Measurements from ENCODE around the gene WIPF1. TPM values are rescaled to one million over a fixed set of nuclear protein-coding genes. Genes with fewer than 3 reads are reported as not detected.
"Not testable (repeated sequence)": the region's sequence is repeated elsewhere in the genome, so short reads cannot be mapped to it uniquely, and the experiment has no call there.

The WIPF1 gene
- total and polyA plus RNA-seq, 3 experiments from 2014 or later: 200 to 326 (median 317) TPM

GRCh38 chr2:174553811-174554493 is 43.7 kb downstream of the WIPF1 start:
- peak overlapping the region; percentile 5 to 97 (median 90) for H3K27ac Mint-ChIP-seq
- DNase-seq: peak in 4 of 5 donors; percentile 18 to 58 (median 29)
- H3K27me3 Mint-ChIP-seq: no peaks in the 10 kb centered on the region
- H3K36me3 ChIP-seq (ENCODE audit: insufficient read depth, low read length): peaks cover 5% of the 10 kb centered on the region
- peaks cover 45 to 62% (median 60%) of the 10 kb centered on the region in 3 donors for H3K4me1 Mint-ChIP-seq
- ChIA-PET CTCF (interaction anchor here (1.5 to 2.7 kb wide), 4 partner anchors 10 to 133 kb away, joined by 4 to 20 read pairs (median 6); no protein-coding TSS in a partner anchor), POLR2A (interaction anchor here (1.2 to 1.7 kb wide), 5 partner anchors 12 to 91 kb away, joined by 3 to 7 read pairs (median 5); partner anchors contain the start of gene GPR155)
- H3K36me3 Mint-ChIP-seq: peaks cover 0 to 37% (median 1%) of the 10 kb centered on the region in 3 donors
- H3K4me3 Mint-ChIP-seq: peak overlapping the region; percentile 1 to 78 (median 75)
- H3K27me3 ChIP-seq (ENCODE audit: insufficient read depth, low read length, poor library complexity, severe bottlenecking): no peaks in the 10 kb centered on the region
- peak overlapping the region; percentile 16 for H3K27ac ChIP-seq (ENCODE audit: low read depth, low read length)
- peaks cover 28% of the 10 kb centered on the region for H3K4me1 ChIP-seq (ENCODE audit: insufficient read depth, low read length)
- no peak overlapping the region for H3K4me3 ChIP-seq (ENCODE audit: low read length)
- peaks cover 0 to 2% (median 0%) of the 10 kb centered on the region in 5 donors for H3K9me3 Mint-ChIP-seq
- no peaks in the 10 kb centered on the region for H3K9me3 ChIP-seq (ENCODE audit: low read length)

- H3K4me3 ChIP-seq (ENCODE audit: low read length): no peak overlapping the region
- Mint-ChIP-seq H3K4me1 (peaks cover 45 to 62% (median 60%) of the 10 kb centered on the region in 3 donors), H3K27ac (peak overlapping the region; percentile 20 to 93 (median 84)), H3K4me3 (peak overlapping the region in 5 of 7 donors; percentile 15 to 44 (median 34)), H3K36me3 (peaks cover 0 to 28% (median 1%) of the 10 kb centered on the region in 3 donors), H3K27me3 (no peaks in the 10 kb centered on the region), H3K9me3 (peaks cover 0 to 2% (median 0%) of the 10 kb centered on the region in 5 donors)
- no peak overlapping the region for H3K27ac ChIP-seq (ENCODE audit: low read depth, low read length)
- no peak for DNase-seq
- ChIA-PET CTCF (interaction anchor here (1.3 kb wide), 1 partner anchor 90 kb away, joined by 3 read pairs; no protein-coding TSS in a partner anchor), POLR2A (interaction anchor here (0.6 to 1.8 kb wide), 2 partner anchors 60 to 140 kb away, joined by 4 to 6 read pairs; no protein-coding TSS in a partner anchor)
- H3K4me1 ChIP-seq (ENCODE audit: insufficient read depth, low read length): peaks cover 28% of the 10 kb centered on the region
- H3K27me3 ChIP-seq (ENCODE audit: insufficient read depth, low read length, poor library complexity, severe bottlenecking): no peaks in the 10 kb centered on the region
- H3K36me3 ChIP-seq (ENCODE audit: insufficient read depth, low read length): no peaks in the 10 kb centered on the region
- no peaks in the 10 kb centered on the region for H3K9me3 ChIP-seq (ENCODE audit: low read length)
Observed at GRCh38 chr2:174552880-174553279, 44.7 kb downstream of the WIPF1 start.

GRCh38 chr2:174551697-174552096 is 45.9 kb downstream of the WIPF1 start:
- Mint-ChIP-seq H3K27me3 (no peaks in the 10 kb centered on the region), H3K4me1 (peaks cover 47 to 64% (median 55%) of the 10 kb centered on the region in 3 donors), H3K9me3 (peaks cover 0 to 2% (median 0%) of the 10 kb centered on the region in 5 donors), H3K36me3 (peaks cover 0 to 26% (median 4%) of the 10 kb centered on the region in 3 donors), H3K4me3 (peak overlapping the region in 1 of 7 donors; percentile 22), H3K27ac (peak overlapping the region; percentile 15 to 93 (median 81))
- Histone ChIP-seq H3K27ac (ENCODE audit: low read depth, low read length) (no peak overlapping the region), H3K27me3 (ENCODE audit: insufficient read depth, low read length, poor library complexity, severe bottlenecking) (no peaks in the 10 kb centered on the region), H3K4me1 (ENCODE audit: insufficient read depth, low read length) (peaks cover 28% of the 10 kb centered on the region), H3K4me3 (ENCODE audit: low read length) (no peak overlapping the region), H3K36me3 (ENCODE audit: insufficient read depth, low read length) (no peaks in the 10 kb centered on the region), H3K9me3 (ENCODE audit: low read length) (no peaks in the 10 kb centered on the region)
- POLR2A ChIA-PET: interaction anchor here (0.5 to 1.8 kb wide), 2 partner anchors 59 to 78 kb away, joined by 3 to 6 read pairs; no protein-coding TSS in a partner anchor
- CTCF ChIA-PET: interaction anchor here (1.3 kb wide), 1 partner anchor 89 kb away, joined by 3 read pairs; no protein-coding TSS in a partner anchor
- no peak for DNase-seq

GRCh38 chr2:174548646-174549045 is 49.0 kb downstream of the WIPF1 start:
- not testable (repeated sequence) for H3K9me3 ChIP-seq (ENCODE audit: low read length); H3K27ac Mint-ChIP-seq; H3K36me3 ChIP-seq (ENCODE audit: insufficient read depth, low read length); H3K27me3 Mint-ChIP-seq; H3K9me3 Mint-ChIP-seq; H3K4me3 Mint-ChIP-seq; H3K27me3 ChIP-seq (ENCODE audit: insufficient read depth, low read length, poor library complexity, severe bottlenecking); DNase-seq; H3K4me3 ChIP-seq (ENCODE audit: low read length); H3K27ac ChIP-seq (ENCODE audit: low read depth, low read length)
- peaks cover 15% of the 10 kb centered on the region for H3K4me1 ChIP-seq (ENCODE audit: insufficient read depth, low read length)
- POLR2A ChIA-PET: interaction anchor here (0.7 kb wide), 1 partner anchor 12 kb away, joined by 3 read pairs; no protein-coding TSS in a partner anchor
- peaks cover 0 to 19% (median 4%) of the 10 kb centered on the region in 3 donors for H3K36me3 Mint-ChIP-seq
- CTCF ChIA-PET: interaction anchor here (0.8 to 2.8 kb wide), 3 partner anchors 59 to 85 kb away, joined by 3 to 9 read pairs (median 5); no protein-coding TSS in a partner anchor
- H3K4me1 Mint-ChIP-seq: peaks cover 26 to 44% (median 34%) of the 10 kb centered on the region in 3 donors

- H3K4me3 Mint-ChIP-seq; DNase-seq; H3K9me3 Mint-ChIP-seq; H3K27me3 Mint-ChIP-seq; H3K36me3 ChIP-seq (ENCODE audit: insufficient read depth, low read length); H3K27ac ChIP-seq (ENCODE audit: low read depth, low read length); H3K4me3 ChIP-seq (ENCODE audit: low read length); H3K4me1 ChIP-seq (ENCODE audit: insufficient read depth, low read length); H3K27me3 ChIP-seq (ENCODE audit: insufficient read depth, low read length, poor library complexity, severe bottlenecking); H3K9me3 ChIP-seq (ENCODE audit: low read length); POLR2A ChIA-PET; H3K27ac Mint-ChIP-seq: not testable (repeated sequence)
- Mint-ChIP-seq H3K36me3 (peaks cover 0 to 19% (median 4%) of the 10 kb centered on the region in 3 donors), H3K4me1 (peaks cover 23 to 40% (median 29%) of the 10 kb centered on the region in 3 donors)
- CTCF ChIA-PET: interaction anchor here (0.8 to 2.8 kb wide), 5 partner anchors 13 to 85 kb away, joined by 3 to 9 read pairs (median 5); no protein-coding TSS in a partner anchor
Observed at GRCh38 chr2:174548021-174548420, 49.6 kb downstream of the WIPF1 start.

- H3K4me3 Mint-ChIP-seq: peak overlapping the region in 5 of 7 donors; percentile 16 to 54 (median 43)
Observed at GRCh38 chr2:174546519-174547506, 50.8 kb downstream of the WIPF1 start.

GRCh38 chr2:174545240-174545639 is 52.4 kb downstream of the WIPF1 start:
- Histone ChIP-seq H3K4me1 (ENCODE audit: insufficient read depth, low read length) (no peaks in the 10 kb centered on the region), H3K9me3 (ENCODE audit: low read length) (no peaks in the 10 kb centered on the region), H3K4me3 (ENCODE audit: low read length) (no peak overlapping the region), H3K27ac (ENCODE audit: low read depth, low read length) (no peak overlapping the region), H3K36me3 (ENCODE audit: insufficient read depth, low read length) (no peaks in the 10 kb centered on the region), H3K27me3 (ENCODE audit: insufficient read depth, low read length, poor library complexity, severe bottlenecking) (no peaks in the 10 kb centered on the region)
- no peak overlapping the region for H3K4me3 Mint-ChIP-seq
- POLR2A ChIA-PET: no interaction called here
- H3K36me3 Mint-ChIP-seq: peaks cover 0 to 13% (median 2%) of the 10 kb centered on the region in 3 donors
- peaks cover 3 to 20% (median 5%) of the 10 kb centered on the region in 3 donors for H3K4me1 Mint-ChIP-seq
- CTCF ChIA-PET: no interaction called here
- peak overlapping the region in 3 of 8 donors; percentile 47 to 70 (median 52) for H3K27ac Mint-ChIP-seq
- DNase-seq: no peak
- no peaks in the 10 kb centered on the region for H3K9me3 Mint-ChIP-seq
- H3K27me3 Mint-ChIP-seq: peaks cover 0 to 1% of the 10 kb centered on the region in 2 donors

More at GRCh38 chr2:174546519-174547506, 50.8 kb downstream of the WIPF1 start:
- H3K9me3 Mint-ChIP-seq: no peaks in the 10 kb centered on the region
- CTCF ChIA-PET: interaction anchor here (0.8 to 2.8 kb wide), 9 partner anchors 10 to 84 kb away, joined by 3 to 21 read pairs (median 4); partner anchors contain the start of gene WIPF1
- peaks cover 0 to 1% of the 10 kb centered on the region in 2 donors for H3K27me3 Mint-ChIP-seq
- POLR2A ChIA-PET: interaction anchor here (0.6 to 1.1 kb wide), 5 partner anchors 53 to 134 kb away, joined by 3 to 7 read pairs (median 4); no protein-coding TSS in a partner anchor
- Histone ChIP-seq H3K27ac (ENCODE audit: low read depth, low read length) (peak overlapping the region; percentile 52), H3K9me3 (ENCODE audit: low read length) (no peaks in the 10 kb centered on the region), H3K4me1 (ENCODE audit: insufficient read depth, low read length) (no peaks in the 10 kb centered on the region), H3K36me3 (ENCODE audit: insufficient read depth, low read length) (no peaks in the 10 kb centered on the region), H3K27me3 (ENCODE audit: insufficient read depth, low read length, poor library complexity, severe bottlenecking) (no peaks in the 10 kb centered on the region), H3K4me3 (ENCODE audit: low read length) (peak overlapping the region; percentile 10)
- DNase-seq: peak in 2 of 5 donors; percentile 39 to 52
- peaks cover 0 to 19% (median 4%) of the 10 kb centered on the region in 3 donors for H3K36me3 Mint-ChIP-seq
- peaks cover 12 to 31% (median 17%) of the 10 kb centered on the region in 3 donors for H3K4me1 Mint-ChIP-seq
- peak overlapping the region in 6 of 8 donors; percentile 28 to 68 (median 44) for H3K27ac Mint-ChIP-seq

All from CD8-positive, alpha-beta memory T cell (primary cell).